SH-SY5Y (cell line): ENCODE results near the gene NPFF.

Experiments
- GATA2 ChIP-seq: IDR thresholded peaks from 2 replicates; pipeline ENCODE4 v1.6.1; 2011; ENCODE audit warnings: mild to moderate bottlenecking, low read depth, low read length
- GATA3 ChIP-seq: IDR thresholded peaks from 2 replicates; pipeline ENCODE4 v1.6.1; 2011; ENCODE audit warnings: low read depth, mild to moderate bottlenecking, low read length, moderate library complexity

DNA sequence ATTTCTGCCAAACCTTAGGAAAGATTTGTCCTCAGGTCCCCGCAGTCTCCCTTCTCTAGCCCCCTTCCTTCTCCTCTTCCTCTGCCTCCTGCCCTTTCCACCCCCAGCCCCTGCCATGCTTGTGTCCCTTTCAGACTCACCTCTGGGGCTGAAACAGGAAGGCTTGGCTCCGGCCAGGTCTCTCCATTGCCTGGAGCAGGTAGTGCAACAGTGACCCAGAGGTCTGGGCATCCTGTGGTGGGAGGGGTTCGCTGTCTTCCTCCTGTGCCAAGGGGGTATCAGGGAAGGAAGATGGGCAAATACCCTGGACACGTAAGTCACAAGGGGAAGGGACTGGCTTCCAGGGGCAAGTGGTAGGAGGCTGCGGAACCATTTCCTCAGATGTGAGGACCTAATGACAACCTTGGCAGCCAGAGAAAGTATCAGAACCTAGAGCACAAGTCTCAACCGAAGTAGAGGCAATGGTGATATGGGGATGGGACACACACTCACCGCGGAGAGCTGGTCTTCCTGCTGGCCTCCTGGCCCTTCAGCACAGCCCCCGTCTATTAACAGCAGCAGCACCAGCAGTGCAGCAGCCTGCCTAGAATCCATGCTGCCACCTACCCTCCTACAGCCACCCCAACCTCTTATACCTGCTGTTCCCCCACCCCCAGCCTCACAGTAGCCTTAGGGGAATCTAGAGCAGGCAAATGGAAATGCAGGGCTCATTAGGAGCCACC is at the start of gene NPFF:
- TF ChIP-seq GATA3 (no peak), GATA2 (no peak)
